Erythroblast (primary cell): Measurements from ENCODE around the gene GPR55.

Experiments
- GATA1 ChIP-seq: IDR thresholded peaks from 2 replicates; pipeline ENCODE4 v1.6.1; 2011; ENCODE audit warnings: low read depth, mild to moderate bottlenecking, control low read depth, low read length, moderate library complexity
- POLR2A ChIP-seq: IDR thresholded peaks from 2 replicates; pipeline ENCODE4 v1.6.1; 2011; ENCODE audit warnings: mild to moderate bottlenecking, low read length

DNA sequence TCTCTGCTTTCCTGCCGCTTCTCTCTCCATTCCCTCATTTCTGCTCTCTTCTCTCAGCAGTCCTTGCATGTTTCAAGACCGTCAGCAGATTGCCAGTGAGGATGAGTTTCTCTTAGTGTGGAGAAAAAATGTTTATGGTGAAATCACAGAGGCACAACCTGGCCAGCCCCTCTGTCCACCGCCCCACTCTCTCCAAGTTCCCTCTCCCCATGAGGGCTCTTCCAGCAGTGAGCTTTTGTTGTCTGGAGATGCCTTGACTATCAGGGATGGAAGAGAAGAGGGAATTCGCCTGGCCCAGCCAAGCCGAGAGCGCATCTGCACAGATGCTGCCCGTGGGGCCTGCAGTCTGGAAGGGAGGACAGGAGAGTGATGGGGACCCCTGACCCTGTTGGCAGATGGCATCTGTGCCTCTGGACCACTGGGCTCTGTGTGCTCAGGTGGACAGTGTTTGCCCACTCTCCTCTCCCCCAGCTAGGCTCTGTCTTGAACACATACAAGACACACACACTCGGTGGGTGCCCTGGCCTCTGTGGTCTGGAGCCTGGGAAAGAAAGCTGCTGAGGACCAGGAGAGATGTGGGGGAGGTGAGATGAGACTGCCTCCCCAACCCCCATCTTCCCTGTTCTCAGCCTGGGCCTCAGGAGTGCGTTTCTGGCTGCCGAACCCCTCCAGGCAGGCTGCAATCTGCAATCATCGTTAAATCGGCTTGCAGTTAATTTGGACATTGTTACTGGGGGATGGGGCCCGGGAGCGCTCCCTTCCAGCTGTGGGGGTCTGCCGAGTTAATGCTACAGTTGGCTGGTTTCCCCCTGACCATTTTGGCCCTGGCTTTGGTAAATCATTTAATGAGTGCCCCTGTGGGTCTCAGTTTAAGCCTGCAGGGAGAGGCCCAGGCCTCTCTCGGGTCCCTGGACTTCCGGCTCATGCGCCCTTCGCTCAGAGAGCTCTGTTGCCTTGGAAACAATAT lies 55.8 kb downstream of the GPR55 start:
- TF ChIP-seq POLR2A (no peak), GATA1 (no peak)
